Kidney epithelial cell (primary cell): ENCODE data around the gene EARS2. TPM values are rescaled to one million over a fixed set of nuclear protein-coding genes. Genes with fewer than 3 reads are reported as not detected.
"Not testable (repeated sequence)": the region's sequence is repeated elsewhere in the genome, so short reads cannot be mapped to it uniquely, and the experiment has no call there.

Experiments
- DNase-seq: peaks from one replicate; pipeline ENCODE4 v3.0.0-alpha.2; 2010; ENCODE audit warnings: low read depth
- H3K27me3 ChIP-seq: 2 replicates; pipeline ENCODE4 v1.6.0; 2011; ENCODE audit warnings: low read length; ENCODE audit not compliant: control insufficient read depth, insufficient read depth
- H3K36me3 ChIP-seq: 2 replicates; pipeline ENCODE4 v1.5.1; 2011; ENCODE audit warnings: low read length; ENCODE audit not compliant: control insufficient read depth, insufficient read depth
- H3K4me3 ChIP-seq: 2 replicates; pipeline ENCODE4 v1.5.1; 2011; ENCODE audit warnings: low read depth, mild to moderate bottlenecking, control low read depth, low read length
- total RNA-seq: library from RNA; depleted of rRNA; stranded (reverse); fragments of >200 nt; gene quantifications from 2 replicates; pipeline ENCODE4 v1.2.3, GENCODE V29; 2015
- TF ChIP-seq, protein P1 (sequence below): IDR thresholded peaks from 2 replicates; pipeline ENCODE4 v1.5.1; 2011; ENCODE audit warnings: mild to moderate bottlenecking, moderate library complexity, low read length, control low read depth, inconsistent platforms; ENCODE audit not compliant: insufficient read depth, poor library complexity, severe bottlenecking

Gene EARS2
- total RNA-seq, 1 donor from 2014 or later, result 22.3 TPM

DNA sequence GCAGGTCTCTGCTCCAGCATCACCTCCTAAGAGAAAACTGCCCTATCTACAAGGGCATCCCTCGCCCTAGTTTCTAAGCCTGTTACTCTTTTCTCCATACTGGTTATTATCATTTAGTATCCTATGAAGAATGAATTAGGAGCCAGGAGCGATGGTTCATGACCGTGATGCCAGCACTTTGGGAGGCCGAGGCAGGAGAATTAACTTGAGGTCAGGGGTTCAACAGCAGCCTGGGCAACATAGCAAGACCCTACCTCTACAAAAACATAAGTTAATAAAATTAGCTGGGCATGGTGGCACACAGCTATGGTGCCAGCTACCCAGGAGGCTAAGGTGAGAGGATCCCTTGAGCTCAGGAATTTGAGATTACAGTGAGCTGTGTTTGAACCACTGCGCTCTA lies 7.2 kb downstream of the EARS2 start:
- peaks cover 2% of the 10 kb centered on the region for H3K36me3 ChIP-seq
- no peaks in the 10 kb centered on the region for H3K27me3 ChIP-seq
- TF ChIP-seq, protein P1, sequence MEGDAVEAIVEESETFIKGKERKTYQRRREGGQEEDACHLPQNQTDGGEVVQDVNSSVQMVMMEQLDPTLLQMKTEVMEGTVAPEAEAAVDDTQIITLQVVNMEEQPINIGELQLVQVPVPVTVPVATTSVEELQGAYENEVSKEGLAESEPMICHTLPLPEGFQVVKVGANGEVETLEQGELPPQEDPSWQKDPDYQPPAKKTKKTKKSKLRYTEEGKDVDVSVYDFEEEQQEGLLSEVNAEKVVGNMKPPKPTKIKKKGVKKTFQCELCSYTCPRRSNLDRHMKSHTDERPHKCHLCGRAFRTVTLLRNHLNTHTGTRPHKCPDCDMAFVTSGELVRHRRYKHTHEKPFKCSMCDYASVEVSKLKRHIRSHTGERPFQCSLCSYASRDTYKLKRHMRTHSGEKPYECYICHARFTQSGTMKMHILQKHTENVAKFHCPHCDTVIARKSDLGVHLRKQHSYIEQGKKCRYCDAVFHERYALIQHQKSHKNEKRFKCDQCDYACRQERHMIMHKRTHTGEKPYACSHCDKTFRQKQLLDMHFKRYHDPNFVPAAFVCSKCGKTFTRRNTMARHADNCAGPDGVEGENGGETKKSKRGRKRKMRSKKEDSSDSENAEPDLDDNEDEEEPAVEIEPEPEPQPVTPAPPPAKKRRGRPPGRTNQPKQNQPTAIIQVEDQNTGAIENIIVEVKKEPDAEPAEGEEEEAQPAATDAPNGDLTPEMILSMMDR, result no peak
- DNase-seq, result no peak
- H3K4me3 ChIP-seq, result no peak overlapping the region

DNA sequence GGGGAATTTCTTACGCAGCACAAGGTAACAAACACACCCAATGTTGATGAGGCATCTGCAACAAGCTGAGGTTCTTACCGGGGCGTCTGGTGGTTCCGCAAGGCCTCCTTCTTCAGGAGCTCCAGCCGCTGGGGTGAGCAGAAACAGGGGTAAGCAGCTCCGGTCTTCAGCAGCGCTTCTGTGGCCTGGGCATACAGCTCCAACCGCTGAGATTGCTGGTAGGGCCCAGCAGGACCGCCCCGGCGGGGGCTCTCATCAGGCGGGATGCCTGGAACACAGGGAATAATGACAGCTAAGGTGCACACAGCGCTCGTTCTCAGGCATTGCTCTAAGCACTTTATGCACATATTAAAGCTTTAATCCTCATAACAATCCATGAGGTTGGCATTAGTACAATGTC lies 12.7 kb downstream of the EARS2 start:
- no peak for DNase-seq
- H3K36me3 ChIP-seq, result peaks cover 1% of the 10 kb centered on the region
- TF ChIP-seq, protein P1, result no peak

DNA sequence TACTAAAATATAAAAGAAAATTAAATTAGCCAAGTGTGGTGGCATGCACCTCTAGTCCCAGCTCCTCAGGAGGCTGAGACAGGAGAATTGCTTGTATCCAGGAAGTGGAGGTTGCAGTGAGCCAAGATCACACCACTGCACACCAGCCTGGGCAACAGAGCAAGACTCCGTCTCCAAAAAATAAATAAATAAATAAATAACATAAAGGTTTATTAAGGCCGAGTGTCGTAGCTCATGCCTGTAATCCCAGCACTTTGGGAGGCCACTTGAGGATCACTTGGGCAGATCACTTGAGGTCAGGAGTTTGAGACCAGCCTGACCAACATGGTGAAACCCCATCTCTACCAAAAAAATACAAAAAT lies 16.4 kb downstream of the EARS2 start:
- not testable (repeated sequence) for H3K4me3 ChIP-seq, H3K36me3 ChIP-seq, H3K27me3 ChIP-seq, DNase-seq

More for the DNA sequence above, 12.7 kb downstream of the EARS2 start:
- no peaks in the 10 kb centered on the region for H3K27me3 ChIP-seq
- no peak overlapping the region for H3K4me3 ChIP-seq

DNA sequence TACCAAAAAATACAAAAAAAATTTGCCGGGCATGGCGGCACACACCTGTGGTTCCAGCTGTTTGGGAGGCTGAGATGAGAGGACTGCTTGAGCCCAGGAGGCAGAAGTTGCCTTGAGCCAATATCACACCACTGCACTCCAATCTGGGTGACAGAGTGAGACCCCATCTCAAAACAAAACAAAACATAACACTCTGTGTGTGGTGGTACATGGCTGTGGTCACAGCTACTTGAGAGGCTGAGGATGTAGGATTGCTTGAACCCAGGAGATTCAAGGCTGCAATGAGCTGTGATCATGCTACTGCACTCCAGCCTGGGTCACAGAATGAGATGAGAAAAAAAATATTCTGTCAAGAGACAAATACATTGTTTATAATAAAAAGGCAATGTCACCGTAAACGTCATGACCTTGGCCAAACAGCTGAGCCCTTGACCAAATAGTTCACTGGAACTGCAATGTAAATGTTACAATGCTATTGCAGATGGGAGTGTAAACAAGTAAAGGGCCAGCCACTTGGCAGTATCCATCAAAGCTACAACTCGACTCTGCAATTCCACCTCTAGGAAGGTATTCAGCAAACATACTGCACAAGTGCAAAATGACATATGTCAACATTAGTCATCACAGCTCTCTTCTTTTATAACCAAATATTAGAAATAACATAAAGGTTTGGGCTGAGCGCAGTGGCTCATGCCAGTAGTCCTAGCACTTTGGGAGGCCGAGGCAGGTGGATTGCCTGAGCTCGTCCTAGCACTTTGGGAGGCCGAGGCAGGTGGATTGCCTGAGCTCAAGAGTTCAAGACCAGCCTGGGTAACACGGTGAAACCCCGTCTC lies 16.9 kb downstream of the EARS2 start:
- peaks cover 1% of the 10 kb centered on the region for H3K36me3 ChIP-seq
- no peak overlapping the region for H3K4me3 ChIP-seq
- DNase-seq, result no peak
- TF ChIP-seq, protein P1, result no peak
- H3K27me3 ChIP-seq, result no peaks in the 10 kb centered on the region

DNA sequence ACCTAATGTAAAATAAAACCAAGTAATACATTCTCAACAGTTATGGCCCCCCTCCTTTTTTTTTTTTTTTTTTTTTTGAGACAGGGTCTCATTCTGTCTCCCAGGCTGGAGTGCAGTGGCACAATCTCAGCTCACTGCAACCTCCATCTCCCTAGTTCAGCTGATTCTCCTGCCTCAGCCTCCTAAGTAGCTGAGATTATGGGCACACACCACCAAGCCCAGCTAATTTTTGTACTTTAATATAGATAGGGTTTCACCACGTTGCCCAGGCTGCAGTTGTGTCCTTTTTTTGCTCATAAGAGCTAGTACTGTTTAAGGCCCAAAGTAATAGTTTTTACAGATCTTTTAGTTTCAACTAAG lies 18.3 kb downstream of the EARS2 start:
- Histone ChIP-seq H3K36me3 (no peaks in the 10 kb centered on the region), H3K4me3 (no peak overlapping the region), H3K27me3 (no peaks in the 10 kb centered on the region)
- TF ChIP-seq, protein P1, result no peak
- no peak for DNase-seq

DNA sequence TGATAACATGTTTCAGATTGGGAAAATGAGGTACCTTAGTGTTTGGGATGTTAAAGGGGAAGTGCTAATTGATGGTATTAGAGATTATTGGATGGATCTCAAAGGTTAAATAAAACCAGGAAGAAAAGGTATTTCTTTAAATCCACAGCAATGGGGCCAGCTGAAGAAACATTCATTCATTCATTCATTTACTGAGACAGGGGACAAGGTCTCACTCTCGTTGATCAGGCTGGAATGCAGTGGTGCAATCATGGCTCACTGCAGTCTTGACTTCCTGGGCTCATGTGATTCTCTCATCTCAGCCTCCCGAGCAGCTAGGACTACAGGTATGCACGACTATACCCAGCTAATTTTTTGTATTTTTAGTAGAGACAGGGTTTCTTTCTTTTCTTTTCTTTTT lies 19.8 kb downstream of the EARS2 start:
- DNase-seq, result no peak
- no peaks in the 10 kb centered on the region for H3K27me3 ChIP-seq
- H3K4me3 ChIP-seq, result no peak overlapping the region
- TF ChIP-seq, protein P1, result no peak
- H3K36me3 ChIP-seq, result no peaks in the 10 kb centered on the region
